Endothelial cell of umbilical vein (primary cell): ENCODE measurements around the gene SEMA4D.

ENCODE experiments used
- EZH2 ChIP-seq: IDR thresholded peaks from 2 replicates; pipeline ENCODE4 v1.6.1; 2012; ENCODE audit warnings: borderline replicate concordance, low read depth, mild to moderate bottlenecking, moderate library complexity, low read length, inconsistent platforms; ENCODE audit not compliant: severe bottlenecking
- FOS ChIP-seq: IDR thresholded peaks from 2 replicates; pipeline ENCODE4 v1.6.1; 2011; ENCODE audit warnings: mild to moderate bottlenecking, low read length, moderate library complexity, borderline replicate concordance; ENCODE audit not compliant: insufficient read depth
- GATA2 ChIP-seq: IDR thresholded peaks from 2 replicates; pipeline ENCODE4 v1.7.0; 2011; ENCODE audit warnings: low read depth, mild to moderate bottlenecking, moderate library complexity, mixed read lengths, low read length; ENCODE audit not compliant: insufficient read length, insufficient read depth
- JUN ChIP-seq: IDR thresholded peaks from 2 replicates; pipeline ENCODE4 v1.6.1; 2011; ENCODE audit warnings: borderline replicate concordance, low read depth; ENCODE audit not compliant: insufficient read length, insufficient read depth
- MAX ChIP-seq: IDR thresholded peaks from 2 replicates; pipeline ENCODE4 v1.6.1; 2011; ENCODE audit not compliant: insufficient read depth, insufficient read length
- MYC ChIP-seq: IDR thresholded peaks from one replicate; pipeline ENCODE4 v1.6.1; 2011; ENCODE audit warnings: mild to moderate bottlenecking, low read depth, low read length
- POLR2A ChIP-seq: IDR thresholded peaks from 2 replicates; pipeline ENCODE4 v1.6.1; 2012; ENCODE audit warnings: low read depth, mild to moderate bottlenecking, control low read depth, low read length
- POLR2AphosphoS5 ChIP-seq: IDR thresholded peaks from 2 replicates; pipeline ENCODE4 v1.6.1; 2012; ENCODE audit warnings: low read depth, mild to moderate bottlenecking, control low read depth, low read length, moderate library complexity; ENCODE audit not compliant: insufficient read depth
- TF ChIP-seq, protein P1 (sequence below), 2 donors: IDR thresholded peaks; 1 replicate in 1 of 2; 2 replicates in 1 of 2; pipeline ENCODE4 v1.5.1; 2011; ENCODE audit warnings: low read length in 2 of 2, mild to moderate bottlenecking in 2 of 2, moderate library complexity in 2 of 2, control low read depth in 1 of 2, inconsistent platforms in 1 of 2, low read depth in 1 of 2; ENCODE audit not compliant: insufficient read depth in 1 of 2; ENCODE audit errors: extremely low read depth in 1 of 2

DNA sequence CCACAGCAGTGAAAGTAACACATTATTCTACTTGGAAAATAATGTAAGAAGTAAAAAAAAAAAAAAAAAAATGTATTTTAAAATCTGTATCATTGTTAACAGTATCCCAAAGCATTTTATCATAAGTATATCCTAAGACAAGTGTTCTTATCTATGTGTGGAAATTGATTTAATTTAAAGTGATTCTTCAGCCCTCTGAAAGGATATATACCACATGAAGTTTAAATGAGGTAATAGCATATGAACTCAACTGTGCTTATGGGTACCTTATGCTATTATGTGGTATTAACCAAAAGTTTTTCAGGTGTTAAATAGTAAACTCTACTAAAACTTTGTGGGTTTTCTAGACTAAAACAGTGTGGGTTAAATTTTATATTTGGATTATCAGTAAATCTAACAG is 182.4 kb downstream of the SEMA4D start:
- TF ChIP-seq MAX: no peak
- no peak for TF ChIP-seq EZH2
- TF ChIP-seq POLR2A: no peak
- TF ChIP-seq, protein P1, sequence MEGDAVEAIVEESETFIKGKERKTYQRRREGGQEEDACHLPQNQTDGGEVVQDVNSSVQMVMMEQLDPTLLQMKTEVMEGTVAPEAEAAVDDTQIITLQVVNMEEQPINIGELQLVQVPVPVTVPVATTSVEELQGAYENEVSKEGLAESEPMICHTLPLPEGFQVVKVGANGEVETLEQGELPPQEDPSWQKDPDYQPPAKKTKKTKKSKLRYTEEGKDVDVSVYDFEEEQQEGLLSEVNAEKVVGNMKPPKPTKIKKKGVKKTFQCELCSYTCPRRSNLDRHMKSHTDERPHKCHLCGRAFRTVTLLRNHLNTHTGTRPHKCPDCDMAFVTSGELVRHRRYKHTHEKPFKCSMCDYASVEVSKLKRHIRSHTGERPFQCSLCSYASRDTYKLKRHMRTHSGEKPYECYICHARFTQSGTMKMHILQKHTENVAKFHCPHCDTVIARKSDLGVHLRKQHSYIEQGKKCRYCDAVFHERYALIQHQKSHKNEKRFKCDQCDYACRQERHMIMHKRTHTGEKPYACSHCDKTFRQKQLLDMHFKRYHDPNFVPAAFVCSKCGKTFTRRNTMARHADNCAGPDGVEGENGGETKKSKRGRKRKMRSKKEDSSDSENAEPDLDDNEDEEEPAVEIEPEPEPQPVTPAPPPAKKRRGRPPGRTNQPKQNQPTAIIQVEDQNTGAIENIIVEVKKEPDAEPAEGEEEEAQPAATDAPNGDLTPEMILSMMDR (IDR thresholded peaks at IDR 0.05; ENCODE audit: extremely low read depth in 1 of 2, insufficient read depth in 1 of 2, low read depth in 1 of 2, low read length in 2 of 2): no peak
- TF ChIP-seq JUN: no peak
- no peak for TF ChIP-seq POLR2AphosphoS5
- no peak for TF ChIP-seq FOS
- no peak for TF ChIP-seq GATA2
- no peak for TF ChIP-seq MYC
